GM12864 (cell line): ENCODE results near the gene GTPBP2.

ENCODE experiments used
- DNase-seq: peaks from one replicate; pipeline ENCODE4 v3.0.0-alpha.2; 2011; ENCODE audit warnings: low read depth
- H3K4me3 ChIP-seq: 2 replicates; pipeline ENCODE4 v1.5.1; 2011; ENCODE audit warnings: mild to moderate bottlenecking, low read depth, low read length, control low read depth
- TF ChIP-seq, protein P1 (sequence below): IDR thresholded peaks from 2 replicates; pipeline ENCODE4 v1.5.1; 2011; ENCODE audit warnings: low read depth, mild to moderate bottlenecking, moderate library complexity, low read length, control low read depth, inconsistent platforms; ENCODE audit errors: missing control alignments

Gene GTPBP2, protein sequence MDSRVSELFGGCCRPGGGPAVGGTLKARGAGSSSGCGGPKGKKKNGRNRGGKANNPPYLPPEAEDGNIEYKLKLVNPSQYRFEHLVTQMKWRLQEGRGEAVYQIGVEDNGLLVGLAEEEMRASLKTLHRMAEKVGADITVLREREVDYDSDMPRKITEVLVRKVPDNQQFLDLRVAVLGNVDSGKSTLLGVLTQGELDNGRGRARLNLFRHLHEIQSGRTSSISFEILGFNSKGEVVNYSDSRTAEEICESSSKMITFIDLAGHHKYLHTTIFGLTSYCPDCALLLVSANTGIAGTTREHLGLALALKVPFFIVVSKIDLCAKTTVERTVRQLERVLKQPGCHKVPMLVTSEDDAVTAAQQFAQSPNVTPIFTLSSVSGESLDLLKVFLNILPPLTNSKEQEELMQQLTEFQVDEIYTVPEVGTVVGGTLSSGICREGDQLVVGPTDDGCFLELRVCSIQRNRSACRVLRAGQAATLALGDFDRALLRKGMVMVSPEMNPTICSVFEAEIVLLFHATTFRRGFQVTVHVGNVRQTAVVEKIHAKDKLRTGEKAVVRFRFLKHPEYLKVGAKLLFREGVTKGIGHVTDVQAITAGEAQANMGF

DNA sequence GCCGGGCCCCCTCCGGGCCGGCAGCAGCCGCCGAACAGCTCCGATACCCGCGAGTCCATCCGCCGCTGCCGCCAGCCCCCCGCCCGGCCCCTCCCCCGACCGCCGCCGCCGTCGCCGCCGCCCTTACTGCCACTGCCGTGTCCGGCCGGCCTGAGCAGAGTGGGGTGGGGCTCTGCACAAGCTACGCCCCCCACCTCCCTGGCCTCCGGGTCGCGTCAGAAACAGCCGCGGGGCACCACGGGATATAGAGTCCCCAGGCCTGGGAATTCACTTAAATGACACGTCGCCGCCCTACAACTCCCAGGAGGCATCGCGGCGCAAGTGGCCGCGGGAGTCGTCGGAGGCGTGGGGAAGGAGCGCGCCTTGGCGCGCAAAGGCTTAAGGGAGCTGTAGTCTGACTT is at the start of gene GTPBP2:
GTPBP2 (minus strand) TSS at position 161 of the 401 bp plus-strand sequence; CDS start at position 59, 102 bp downstream.
- TF ChIP-seq, protein P1, sequence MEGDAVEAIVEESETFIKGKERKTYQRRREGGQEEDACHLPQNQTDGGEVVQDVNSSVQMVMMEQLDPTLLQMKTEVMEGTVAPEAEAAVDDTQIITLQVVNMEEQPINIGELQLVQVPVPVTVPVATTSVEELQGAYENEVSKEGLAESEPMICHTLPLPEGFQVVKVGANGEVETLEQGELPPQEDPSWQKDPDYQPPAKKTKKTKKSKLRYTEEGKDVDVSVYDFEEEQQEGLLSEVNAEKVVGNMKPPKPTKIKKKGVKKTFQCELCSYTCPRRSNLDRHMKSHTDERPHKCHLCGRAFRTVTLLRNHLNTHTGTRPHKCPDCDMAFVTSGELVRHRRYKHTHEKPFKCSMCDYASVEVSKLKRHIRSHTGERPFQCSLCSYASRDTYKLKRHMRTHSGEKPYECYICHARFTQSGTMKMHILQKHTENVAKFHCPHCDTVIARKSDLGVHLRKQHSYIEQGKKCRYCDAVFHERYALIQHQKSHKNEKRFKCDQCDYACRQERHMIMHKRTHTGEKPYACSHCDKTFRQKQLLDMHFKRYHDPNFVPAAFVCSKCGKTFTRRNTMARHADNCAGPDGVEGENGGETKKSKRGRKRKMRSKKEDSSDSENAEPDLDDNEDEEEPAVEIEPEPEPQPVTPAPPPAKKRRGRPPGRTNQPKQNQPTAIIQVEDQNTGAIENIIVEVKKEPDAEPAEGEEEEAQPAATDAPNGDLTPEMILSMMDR: no peak
- peak; percentile 95 for DNase-seq

DNA sequence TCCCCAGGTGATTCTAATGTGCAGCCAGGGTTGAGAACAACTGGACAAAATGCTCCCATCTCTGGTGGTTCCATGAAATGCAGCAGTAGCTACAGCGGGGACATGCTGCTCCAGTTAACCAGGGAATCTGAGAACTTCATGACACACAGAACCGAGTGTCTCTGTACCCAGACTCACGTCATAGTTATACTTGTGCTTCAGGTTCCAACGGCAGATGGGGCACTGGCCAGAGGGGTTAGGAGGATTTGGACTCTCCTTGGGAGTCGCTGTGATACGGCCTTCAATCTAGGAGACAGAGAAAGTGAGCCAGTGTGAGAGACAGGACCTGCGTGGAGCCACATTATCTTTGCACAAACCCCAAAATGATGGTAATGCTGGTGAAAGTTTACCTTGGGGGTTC is 49.3 kb upstream of the GTPBP2 start:
- H3K4me3 ChIP-seq: no peak overlapping the region
- no peak for DNase-seq
- TF ChIP-seq, protein P1: no peak

More for the DNA sequence above, at the start of gene GTPBP2:
- peak within 1 kb of the TSS; percentile 95 for H3K4me3 ChIP-seq

DNA sequence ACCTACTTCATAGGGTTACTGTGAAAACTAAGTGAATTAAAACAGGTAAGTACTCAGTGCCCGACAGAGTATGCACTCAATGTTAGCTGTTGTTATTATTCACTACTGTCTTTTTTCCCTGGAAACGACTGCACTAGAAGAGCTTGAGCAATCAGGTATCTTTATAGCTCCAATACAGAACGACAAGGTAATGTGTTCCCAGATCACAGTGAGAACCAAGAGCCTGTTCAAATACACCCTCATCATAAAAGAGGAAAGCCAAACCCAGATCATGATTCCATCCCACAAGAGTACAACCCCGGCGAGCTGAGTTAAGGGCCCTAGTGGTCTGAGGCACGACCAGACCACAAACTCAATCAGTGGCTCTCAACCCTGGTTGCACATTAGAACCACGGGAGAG is 48.7 kb upstream of the GTPBP2 start:
- H3K4me3 ChIP-seq: no peak overlapping the region
- TF ChIP-seq, protein P1: no peak
- DNase-seq: no peak

DNA sequence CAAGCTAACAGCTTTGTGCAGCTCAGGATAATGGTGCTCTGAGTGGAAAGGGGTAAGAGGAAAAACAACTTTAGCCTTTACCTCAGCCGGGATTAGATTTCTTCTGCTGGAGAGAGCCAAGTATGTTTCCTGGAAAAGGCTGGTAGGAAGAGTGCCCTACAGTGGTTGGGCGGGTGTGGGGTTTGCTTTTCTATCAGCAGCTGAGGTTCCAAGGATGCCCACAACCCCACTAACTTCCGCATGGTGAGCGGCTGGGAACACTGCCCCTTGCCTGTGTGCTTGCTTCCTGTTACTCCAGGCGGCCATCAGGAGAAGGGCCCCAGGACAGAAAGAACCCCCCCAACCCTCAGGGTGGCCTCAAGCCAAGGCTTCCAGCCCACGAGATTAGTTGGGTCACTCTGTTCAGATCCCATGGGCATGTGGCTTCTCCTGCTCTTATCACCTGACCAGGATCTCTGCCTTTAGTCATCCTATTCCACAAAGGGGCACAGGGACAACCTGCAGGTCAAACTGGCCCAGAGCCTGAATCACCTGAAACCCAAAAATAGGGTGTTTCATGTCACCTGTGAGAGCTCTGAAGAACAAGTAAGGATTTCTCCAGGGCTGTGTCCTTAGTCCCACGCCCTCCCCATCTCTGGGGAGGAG is 48.0 kb upstream of the GTPBP2 start:
- DNase-seq: no peak
- H3K4me3 ChIP-seq: no peak overlapping the region
- TF ChIP-seq, protein P1: no peak

DNA sequence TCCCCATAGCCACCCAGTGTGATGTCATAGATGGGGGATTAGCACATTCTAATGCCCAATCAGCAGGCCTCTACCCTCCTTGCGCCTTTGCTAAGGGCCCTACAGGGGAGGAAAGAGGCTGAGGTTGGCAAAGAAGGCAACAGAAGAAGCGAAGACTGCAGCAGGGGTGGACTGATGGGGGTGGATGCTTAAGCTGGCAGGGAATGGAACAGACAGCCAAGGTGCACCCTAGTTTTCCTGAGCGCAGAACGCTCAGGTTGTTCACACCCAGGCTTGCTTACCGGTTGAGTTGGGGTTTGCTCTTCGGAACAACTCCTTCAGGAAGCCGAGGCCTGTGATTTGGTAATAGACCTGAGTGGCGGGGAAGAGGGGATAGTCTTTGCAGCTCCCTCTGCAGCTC is 45.9 kb upstream of the GTPBP2 start:
- no peak for DNase-seq
- H3K4me3 ChIP-seq: no peak overlapping the region
- TF ChIP-seq, protein P1: no peak

DNA sequence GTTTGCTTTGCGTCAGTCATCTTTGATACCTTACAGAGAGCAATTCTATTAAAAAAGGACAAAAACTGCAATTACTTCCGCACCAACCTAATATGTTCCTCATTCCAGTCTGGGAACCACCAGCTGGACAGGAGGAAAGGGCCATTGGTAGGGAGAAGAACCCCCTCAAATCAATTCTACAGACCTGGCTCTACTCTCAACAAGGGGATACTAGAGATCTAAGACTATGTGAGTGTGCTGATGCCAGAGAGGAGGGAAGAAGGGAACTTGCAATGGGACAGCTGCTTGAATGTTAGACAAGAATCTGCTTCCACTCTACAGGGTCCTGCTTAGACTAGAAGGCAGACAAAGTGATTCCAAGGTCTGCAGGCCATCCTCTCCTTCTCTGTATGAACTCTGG is 45.2 kb upstream of the GTPBP2 start:
- no peak overlapping the region for H3K4me3 ChIP-seq
- no peak for DNase-seq
- TF ChIP-seq, protein P1: no peak
